Stimulated activated naive B cell treated with anti-CD40 and anti-IgM and Interleukin-4, amounts not matched to agents 10 μg/mL and 1 μg/mL and 100 μg/mL, for 72 hours (primary cell): ENCODE results near the gene ARHGEF25.
A peak's percentile ranks its signal among the peaks of the same experiment; 100 is the strongest.
"Not testable (repeated sequence)": the region's sequence is repeated elsewhere in the genome, so short reads cannot be mapped to it uniquely, and the experiment has no call there.

Experiments
- ATAC-seq, 2 donors: fragments of 150-1000 bp; cut with Tn5 transposase; replicated peaks; 2 replicates each; pipeline ENCODE4 v1.10.0; 2021; ENCODE audit warnings: moderate library complexity in 1 of 2
- DNase-seq: peaks from one replicate; pipeline ENCODE4 v3.0.0; 2021
- H3K27ac Mint-ChIP-seq: one replicate; pipeline ENCODE4 v1.8.0; 2022; ENCODE audit warnings: mild to moderate bottlenecking, mixed read lengths
- H3K27me3 Mint-ChIP-seq, 2 donors: one replicate each; pipeline ENCODE4 v1.8.0; 2022; ENCODE audit warnings: mixed read lengths in 2 of 2
- H3K36me3 Mint-ChIP-seq, 2 donors: one replicate each; pipeline ENCODE4 v1.8.0; 2022; ENCODE audit warnings: mixed read lengths in 2 of 2, mild to moderate bottlenecking in 1 of 2
- H3K4me1 Mint-ChIP-seq, 2 donors: one replicate each; pipeline ENCODE4 v1.8.0; 2022; ENCODE audit warnings: mixed read lengths in 2 of 2, mild to moderate bottlenecking in 1 of 2
- H3K4me3 Mint-ChIP-seq, 2 donors: one replicate each; pipeline ENCODE4 v1.8.0; 2022; ENCODE audit warnings: mild to moderate bottlenecking in 2 of 2, mixed read lengths in 2 of 2, moderate library complexity in 1 of 2
- H3K9me3 Mint-ChIP-seq, 2 donors: one replicate each; pipeline ENCODE4 v1.8.0; 2022; ENCODE audit warnings: mixed read lengths in 2 of 2, mild to moderate bottlenecking in 1 of 2

The ARHGEF25 gene

DNA sequence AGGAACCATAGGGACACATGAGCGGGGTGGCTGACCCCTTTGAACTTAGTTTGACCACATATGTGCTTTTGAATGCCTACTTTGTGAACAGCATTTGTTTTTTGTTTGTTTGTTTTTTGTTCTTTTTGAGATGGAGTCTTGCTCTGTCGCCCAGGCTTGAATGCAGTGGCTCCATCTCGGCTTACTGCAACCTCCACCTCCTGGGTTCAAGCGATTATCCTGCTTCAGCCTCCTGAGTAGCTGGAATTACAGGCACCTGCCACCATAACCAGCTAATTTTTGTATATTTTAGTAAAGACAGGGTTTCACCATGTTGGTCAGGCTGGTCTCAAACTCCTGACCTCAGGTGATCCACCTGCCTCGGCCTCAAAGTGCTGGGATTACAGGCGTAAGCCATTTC lies 7.2 kb downstream of the ARHGEF25 start:
- not testable (repeated sequence) for H3K27ac Mint-ChIP-seq, H3K9me3 Mint-ChIP-seq, ATAC-seq, H3K36me3 Mint-ChIP-seq, DNase-seq, H3K4me3 Mint-ChIP-seq
- Mint-ChIP-seq H3K4me1 (peaks cover 44 to 63% of the 10 kb centered on the region in 2 donors), H3K27me3 (peaks cover 81 to 86% of the 10 kb centered on the region in 2 donors)

DNA sequence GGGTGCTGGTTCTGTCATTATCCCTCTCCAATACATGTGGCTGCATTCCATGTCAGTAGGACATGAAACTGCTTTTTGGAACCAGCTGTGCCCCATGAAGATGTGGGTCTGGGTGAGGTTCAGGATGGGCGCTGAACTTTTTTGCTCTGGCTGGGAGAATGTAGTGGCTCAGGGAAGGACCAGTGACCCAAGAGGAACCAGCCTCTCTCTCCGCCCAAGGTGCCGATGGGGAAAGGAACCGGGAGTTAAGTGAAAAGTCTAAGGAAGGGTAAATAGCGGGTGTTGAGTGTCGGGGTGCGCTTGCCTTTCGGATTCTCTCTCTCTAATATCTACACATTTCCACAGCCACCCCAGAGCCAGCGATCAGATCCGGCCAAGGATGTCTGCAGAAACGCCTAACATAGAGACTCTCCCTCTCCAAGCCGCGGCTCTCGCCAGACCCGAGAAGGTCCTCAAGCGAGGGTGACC lies 7.8 kb downstream of the ARHGEF25 start:
- peaks cover 83 to 91% of the 10 kb centered on the region in 2 donors for H3K27me3 Mint-ChIP-seq
- H3K36me3 Mint-ChIP-seq = no peaks in the 10 kb centered on the region
- H3K4me1 Mint-ChIP-seq = peaks cover 43 to 58% of the 10 kb centered on the region in 2 donors
- H3K9me3 Mint-ChIP-seq = no peaks in the 10 kb centered on the region
- H3K4me3 Mint-ChIP-seq = peak overlapping the region; percentile 43 to 62
- H3K27ac Mint-ChIP-seq = no peak overlapping the region
- ATAC-seq = no peak
- no peak for DNase-seq

DNA sequence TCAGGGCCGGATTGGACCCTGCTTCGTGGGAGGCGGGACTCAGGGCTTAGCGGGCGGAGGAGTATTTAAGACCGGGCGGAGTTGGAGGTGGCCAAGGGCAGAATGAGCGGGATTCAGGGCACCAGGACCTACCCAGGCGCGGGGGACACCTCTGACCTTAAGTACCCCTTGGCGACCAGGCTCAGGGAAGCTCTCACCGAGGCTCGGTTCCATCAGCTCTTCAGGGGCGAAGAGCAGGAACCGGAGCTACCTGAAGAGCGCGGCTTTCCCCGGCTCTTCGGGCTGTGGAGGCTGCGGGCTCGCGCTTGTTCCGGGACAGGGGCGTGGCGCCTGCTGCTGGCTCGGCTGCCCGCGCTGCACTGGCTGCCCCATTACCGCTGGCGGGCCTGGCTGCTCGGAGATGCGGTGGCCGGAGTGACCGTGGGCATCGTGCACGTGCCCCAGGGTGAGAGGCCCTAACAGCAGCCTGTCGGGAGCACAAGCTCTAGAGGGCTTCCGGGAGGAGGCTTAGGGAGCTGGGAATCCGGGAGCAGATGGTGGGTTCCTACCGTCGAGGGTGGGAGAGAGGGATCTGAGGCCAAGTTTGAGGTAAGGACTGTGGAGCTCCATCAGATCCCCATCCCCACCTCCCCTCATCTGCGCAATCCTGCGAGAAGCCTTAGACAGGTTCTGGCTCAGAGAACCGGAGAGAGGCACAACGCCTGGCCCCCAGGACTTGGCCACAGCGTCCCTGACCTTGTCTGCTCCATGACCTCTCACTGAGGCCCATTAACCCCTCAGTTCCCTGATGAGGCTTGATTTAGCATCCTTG lies 8.4 kb downstream of the ARHGEF25 start:
- Mint-ChIP-seq H3K36me3 (no peaks in the 10 kb centered on the region), H3K27me3 (peaks cover 89 to 98% of the 10 kb centered on the region in 2 donors), H3K9me3 (no peaks in the 10 kb centered on the region), H3K4me3 (peak overlapping the region; percentile 43 to 62), H3K27ac (no peak overlapping the region), H3K4me1 (peaks cover 36 to 51% of the 10 kb centered on the region in 2 donors)
- DNase-seq (no peak), ATAC-seq (peak in 1 of 2 donors; percentile 38)

DNA sequence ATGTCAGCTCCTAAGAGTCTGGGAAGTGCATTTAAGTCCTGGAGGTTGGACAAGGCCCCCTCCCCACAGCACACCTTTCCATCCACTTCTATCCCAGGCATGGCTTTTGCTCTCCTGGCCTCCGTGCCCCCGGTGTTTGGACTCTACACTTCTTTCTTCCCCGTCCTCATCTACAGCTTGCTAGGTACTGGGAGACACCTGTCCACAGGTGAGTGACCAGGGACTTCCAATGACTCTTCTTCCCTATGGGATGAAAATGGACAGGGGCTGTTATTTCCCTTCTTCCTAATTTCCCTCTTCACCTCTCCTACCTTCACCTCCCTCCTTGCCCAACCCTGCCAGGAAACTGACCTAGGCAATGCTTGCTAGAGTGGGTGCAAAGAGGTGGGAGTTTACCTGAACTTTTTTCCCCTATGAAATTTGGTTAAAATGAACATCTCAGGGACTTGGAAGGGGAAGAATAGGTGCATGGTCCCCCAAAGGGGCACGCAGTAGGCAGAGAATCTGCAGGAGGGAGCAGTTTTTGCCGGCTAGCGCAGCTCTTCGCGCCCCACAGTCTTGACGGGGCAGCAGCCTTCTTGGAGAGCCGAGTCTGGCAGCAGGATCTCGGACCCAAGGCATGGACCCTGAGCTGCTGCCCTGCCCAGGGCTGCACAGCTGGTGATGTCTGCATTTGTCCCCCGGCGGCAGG lies 9.2 kb downstream of the ARHGEF25 start:
- ATAC-seq (no peak), DNase-seq (no peak)
- Mint-ChIP-seq H3K9me3 (no peaks in the 10 kb centered on the region), H3K4me3 (peak overlapping the region; percentile 74 to 85), H3K27me3 (peaks cover 90 to 98% of the 10 kb centered on the region in 2 donors), H3K36me3 (no peaks in the 10 kb centered on the region), H3K27ac (no peak overlapping the region), H3K4me1 (peaks cover 29 to 44% of the 10 kb centered on the region in 2 donors)

DNA sequence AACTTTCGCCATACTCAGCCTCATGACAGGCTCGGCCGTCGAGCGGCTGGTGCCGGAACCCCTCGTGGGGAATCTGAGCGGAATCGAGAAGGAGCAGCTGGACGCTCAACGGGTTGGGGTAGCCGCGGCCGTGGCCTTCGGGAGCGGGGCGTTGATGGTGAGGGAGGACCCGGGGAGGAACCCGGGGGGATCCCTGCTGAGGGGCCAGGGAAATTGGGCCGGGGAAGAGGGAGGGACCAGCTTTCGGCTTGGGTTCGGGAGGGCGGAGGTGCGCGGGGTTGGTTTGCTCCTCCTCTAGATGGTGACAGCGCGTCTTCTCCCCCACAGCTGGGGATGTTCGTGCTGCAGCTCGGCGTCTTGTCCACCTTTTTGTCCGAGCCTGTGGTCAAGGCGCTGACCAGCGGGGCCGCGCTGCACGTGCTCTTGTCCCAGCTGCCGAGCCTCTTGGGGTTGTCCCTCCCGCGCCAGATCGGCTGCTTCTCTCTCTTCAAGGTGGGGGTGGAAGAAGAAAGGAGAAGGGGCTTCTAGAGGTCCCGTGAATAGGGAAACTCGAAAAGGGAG lies 9.8 kb downstream of the ARHGEF25 start:
- H3K4me3 Mint-ChIP-seq = peak overlapping the region; percentile 74 to 85
- peaks cover 24 to 38% of the 10 kb centered on the region in 2 donors for H3K4me1 Mint-ChIP-seq
- ATAC-seq = peak; percentile 21 to 22
- DNase-seq = no peak
- no peaks in the 10 kb centered on the region for H3K36me3 Mint-ChIP-seq
- peak overlapping the region; percentile 52 for H3K27ac Mint-ChIP-seq
- H3K9me3 Mint-ChIP-seq = no peaks in the 10 kb centered on the region
- H3K27me3 Mint-ChIP-seq = peaks cover 91 to 98% of the 10 kb centered on the region in 2 donors

DNA sequence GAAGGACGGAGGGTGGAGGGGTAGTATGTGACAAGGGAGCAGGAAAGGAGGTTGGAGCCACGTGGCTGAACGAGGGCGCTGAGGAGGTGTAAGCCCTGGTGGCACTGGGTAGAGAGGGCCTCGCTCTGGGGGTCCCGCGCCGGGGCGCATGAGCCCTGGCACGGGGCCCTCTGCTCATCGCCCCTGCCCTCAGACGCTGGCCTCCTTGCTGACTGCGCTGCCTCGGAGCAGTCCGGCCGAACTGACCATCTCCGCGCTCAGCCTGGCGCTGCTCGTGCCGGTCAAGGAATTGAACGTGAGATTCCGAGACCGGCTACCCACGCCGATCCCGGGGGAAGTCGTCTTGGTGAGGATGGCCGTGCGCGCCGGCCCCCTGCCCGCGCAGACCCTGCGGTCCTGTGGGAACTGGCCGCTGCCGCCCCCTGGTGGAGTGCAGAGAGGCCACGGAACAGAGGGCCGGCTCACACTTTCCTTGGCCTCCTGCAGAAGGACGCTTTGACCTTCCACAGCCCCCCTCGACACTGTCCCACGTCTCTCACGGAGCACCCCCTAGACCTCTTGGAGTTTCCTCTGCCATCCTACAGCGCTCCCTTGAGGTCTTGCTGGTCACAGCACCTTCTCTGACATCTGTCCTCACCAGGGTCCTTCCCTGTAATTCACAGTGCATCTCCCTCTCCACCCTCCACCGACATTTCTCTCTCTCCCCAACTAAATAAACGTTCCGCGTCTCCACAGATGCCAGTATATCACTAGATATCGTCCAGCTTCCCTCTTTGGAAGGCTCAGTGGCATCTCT lies 10.5 kb downstream of the ARHGEF25 start:
- Mint-ChIP-seq H3K4me3 (peak overlapping the region; percentile 74 to 85), H3K27ac (peak overlapping the region; percentile 25), H3K9me3 (no peaks in the 10 kb centered on the region), H3K27me3 (peaks cover 91 to 98% of the 10 kb centered on the region in 2 donors), H3K4me1 (peaks cover 26 to 43% of the 10 kb centered on the region in 2 donors), H3K36me3 (no peaks in the 10 kb centered on the region)
- DNase-seq = no peak
- ATAC-seq = peak; percentile 79 to 82

DNA sequence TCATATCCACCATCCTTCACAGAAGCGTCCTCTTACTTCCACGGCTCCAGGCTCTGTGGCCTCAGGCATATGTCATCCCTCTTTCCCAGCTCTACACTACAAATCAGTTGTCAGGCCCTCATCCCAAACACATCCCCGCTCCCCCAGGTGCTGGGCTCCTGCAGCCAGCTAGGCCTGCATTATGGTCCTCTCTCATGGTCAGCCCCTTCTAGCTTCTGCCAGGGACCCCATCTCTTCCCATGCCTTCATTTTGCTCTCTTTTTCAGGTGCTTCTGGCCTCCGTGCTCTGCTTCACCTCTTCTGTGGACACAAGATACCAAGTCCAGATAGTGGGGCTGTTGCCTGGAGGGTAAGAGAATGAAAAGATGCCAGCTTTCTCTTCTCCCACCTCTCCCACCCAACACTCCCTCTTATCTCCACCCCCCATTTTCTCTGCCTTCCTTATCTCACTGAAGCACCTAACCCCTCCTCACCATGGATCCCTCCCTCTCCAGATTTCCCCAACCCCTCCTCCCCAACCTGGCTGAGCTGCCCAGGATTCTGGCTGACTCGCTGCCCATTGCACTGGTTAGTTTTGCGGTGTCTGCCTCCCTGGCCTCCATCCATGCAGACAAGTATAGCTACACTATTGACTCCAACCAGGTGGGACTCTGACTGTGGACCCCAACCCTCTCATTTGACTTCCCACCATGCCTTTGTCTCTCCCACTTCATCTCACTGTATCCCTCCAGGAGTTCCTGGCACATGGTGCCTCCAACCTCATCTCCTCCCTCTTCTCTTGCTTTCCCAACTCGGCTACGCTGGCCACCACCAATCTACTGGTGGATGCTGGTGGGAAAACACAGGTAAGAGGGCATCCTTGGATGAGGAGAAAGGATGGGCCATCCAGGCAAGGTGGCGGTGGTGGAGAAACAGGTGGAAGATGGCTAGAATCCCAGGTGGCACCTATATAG lies 11.3 kb downstream of the ARHGEF25 start:
- Mint-ChIP-seq H3K27ac (peak overlapping the region; percentile 25), H3K9me3 (no peaks in the 10 kb centered on the region), H3K4me3 (peak overlapping the region; percentile 74 to 85), H3K4me1 (peaks cover 28 to 52% of the 10 kb centered on the region in 2 donors), H3K27me3 (peaks cover 87 to 98% of the 10 kb centered on the region in 2 donors), H3K36me3 (no peaks in the 10 kb centered on the region)
- ATAC-seq (no peak), DNase-seq (no peak)

DNA sequence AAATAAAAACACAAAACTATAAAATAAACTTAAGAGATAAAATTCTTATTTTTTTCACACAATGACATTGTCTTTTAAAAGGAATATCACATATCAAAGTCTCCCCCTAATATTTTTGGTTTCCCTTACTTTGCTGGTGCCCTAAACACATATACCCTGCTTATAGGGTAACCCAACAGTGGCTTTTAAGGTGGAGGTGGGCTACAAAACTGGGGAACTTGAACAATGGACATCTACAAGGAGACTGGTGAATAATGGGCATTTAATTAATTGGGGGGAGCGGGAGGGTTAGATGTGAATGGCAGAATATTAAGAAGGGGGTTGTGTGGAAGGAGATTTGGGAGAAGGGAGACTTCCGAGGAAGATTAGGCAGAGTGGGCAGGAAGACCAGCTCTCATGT lies 12.2 kb downstream of the ARHGEF25 start:
- H3K4me3 Mint-ChIP-seq = no peak overlapping the region
- ATAC-seq = no peak
- DNase-seq = no peak
- H3K27ac Mint-ChIP-seq = no peak overlapping the region
- H3K36me3 Mint-ChIP-seq = no peaks in the 10 kb centered on the region
- H3K9me3 Mint-ChIP-seq = no peaks in the 10 kb centered on the region
- peaks cover 34 to 60% of the 10 kb centered on the region in 2 donors for H3K4me1 Mint-ChIP-seq
- peaks cover 86 to 98% of the 10 kb centered on the region in 2 donors for H3K27me3 Mint-ChIP-seq

DNA sequence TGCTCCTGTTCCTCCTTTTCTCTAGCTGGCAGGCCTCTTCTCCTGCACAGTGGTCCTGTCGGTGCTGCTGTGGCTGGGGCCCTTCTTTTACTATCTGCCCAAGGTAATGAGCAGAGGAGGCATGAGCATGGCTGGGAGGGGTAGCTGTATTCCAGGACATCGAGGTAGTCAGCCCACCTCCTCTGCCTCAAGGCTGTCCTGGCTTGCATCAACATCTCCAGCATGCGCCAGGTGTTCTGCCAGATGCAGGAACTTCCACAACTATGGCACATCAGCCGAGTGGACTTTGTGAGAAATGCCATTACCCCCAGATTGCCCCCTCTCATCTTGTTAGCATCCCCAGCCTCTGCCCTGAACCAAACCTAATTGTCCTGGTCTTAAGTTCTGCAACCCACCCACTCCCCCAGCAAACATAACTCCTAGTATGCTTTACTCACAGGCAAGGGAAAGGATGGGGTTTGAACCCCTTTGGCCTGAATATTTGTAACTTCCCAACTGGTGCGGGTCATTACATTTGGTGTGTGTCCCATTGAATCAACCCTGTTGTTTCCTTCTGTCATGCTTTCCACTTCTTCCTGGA lies 12.7 kb downstream of the ARHGEF25 start:
- no peak overlapping the region for H3K4me3 Mint-ChIP-seq
- no peaks in the 10 kb centered on the region for H3K9me3 Mint-ChIP-seq
- ATAC-seq (no peak), DNase-seq (no peak)
- H3K4me1 Mint-ChIP-seq = peaks cover 33 to 59% of the 10 kb centered on the region in 2 donors
- H3K27me3 Mint-ChIP-seq = peaks cover 89 to 100% of the 10 kb centered on the region in 2 donors
- H3K36me3 Mint-ChIP-seq = no peaks in the 10 kb centered on the region
- no peak overlapping the region for H3K27ac Mint-ChIP-seq

DNA sequence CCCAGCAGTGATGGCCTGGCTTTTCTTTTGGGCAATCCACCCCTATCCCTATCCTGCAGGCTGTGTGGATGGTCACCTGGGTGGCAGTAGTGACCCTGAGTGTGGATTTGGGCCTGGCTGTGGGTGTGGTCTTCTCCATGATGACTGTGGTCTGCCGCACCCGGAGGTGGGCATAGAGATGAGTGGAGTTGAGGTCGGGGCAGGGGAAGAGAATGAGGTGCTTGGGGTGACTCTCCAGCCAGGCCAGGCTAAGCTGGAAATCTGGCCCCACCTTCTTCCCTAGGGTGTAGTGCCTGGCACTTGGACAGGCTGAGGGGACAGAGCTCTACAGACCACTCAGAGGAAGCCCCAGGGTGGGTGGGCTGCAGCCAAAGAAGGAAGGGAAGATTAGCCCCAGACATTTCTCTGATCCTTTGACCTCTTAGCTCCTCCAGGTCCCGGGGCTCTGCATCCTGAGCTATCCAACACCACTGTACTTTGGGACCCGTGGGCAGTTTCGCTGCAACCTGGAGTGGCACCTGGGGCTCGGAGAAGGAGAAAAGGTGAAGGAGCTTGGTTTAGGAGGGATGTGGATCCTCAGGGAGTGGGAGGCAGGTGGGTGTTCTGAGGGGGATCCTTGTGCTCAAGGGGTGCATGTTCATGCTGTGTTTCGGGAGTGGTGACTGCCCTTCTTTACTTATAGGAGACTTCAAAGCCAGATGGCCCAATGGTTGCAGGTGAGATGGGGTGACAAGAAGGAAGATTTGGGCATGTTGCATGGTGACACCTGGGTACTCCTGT lies 13.4 kb downstream of the ARHGEF25 start:
- no peak for ATAC-seq
- DNase-seq = no peak
- Mint-ChIP-seq H3K27ac (no peak overlapping the region), H3K4me1 (peaks cover 30 to 52% of the 10 kb centered on the region in 2 donors), H3K36me3 (no peaks in the 10 kb centered on the region), H3K27me3 (peaks cover 86 to 100% of the 10 kb centered on the region in 2 donors), H3K4me3 (no peak overlapping the region), H3K9me3 (no peaks in the 10 kb centered on the region)

DNA sequence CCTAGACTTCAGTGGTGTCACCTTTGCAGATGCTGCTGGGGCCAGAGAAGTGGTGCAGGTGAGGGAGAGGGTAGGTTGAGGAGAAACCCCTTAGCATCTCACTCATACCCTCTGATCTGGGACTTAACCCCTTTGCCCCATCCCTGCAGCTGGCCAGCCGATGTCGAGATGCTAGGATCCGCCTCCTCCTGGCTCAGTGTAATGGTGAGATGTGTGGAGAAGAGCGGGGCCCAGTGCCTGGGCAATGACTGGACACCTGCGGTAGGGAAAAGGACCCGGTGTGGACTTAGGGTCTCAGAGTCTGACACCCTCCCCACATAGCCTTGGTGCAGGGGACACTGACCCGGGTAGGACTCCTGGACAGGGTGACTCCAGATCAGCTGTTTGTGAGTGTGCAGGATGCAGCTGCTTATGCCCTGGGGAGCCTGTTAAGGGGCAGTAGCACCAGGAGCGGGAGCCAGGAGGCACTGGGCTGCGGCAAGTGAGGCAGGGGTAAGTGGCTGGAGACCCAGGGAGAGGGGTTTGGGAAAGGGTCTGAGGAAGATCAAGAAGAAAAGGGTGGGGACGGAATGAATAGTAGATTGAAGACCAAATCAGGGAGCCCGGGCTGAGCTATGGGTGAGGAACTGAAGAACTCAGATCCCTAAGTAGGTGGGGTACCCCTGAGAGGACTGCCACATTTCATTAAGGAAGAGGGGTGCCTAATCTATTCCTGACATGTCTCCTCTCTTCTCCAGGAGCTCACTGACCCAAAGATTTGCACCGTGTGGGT lies 14.2 kb downstream of the ARHGEF25 start:
- Mint-ChIP-seq H3K27me3 (peaks cover 88 to 100% of the 10 kb centered on the region in 2 donors), H3K27ac (no peak overlapping the region), H3K4me1 (peaks cover 27 to 46% of the 10 kb centered on the region in 2 donors), H3K36me3 (no peaks in the 10 kb centered on the region), H3K9me3 (no peaks in the 10 kb centered on the region), H3K4me3 (no peak overlapping the region)
- ATAC-seq = no peak
- no peak for DNase-seq
